MCF 10A (cell line): ENCODE results near the gene COL26A1. TPM values are rescaled to one million over a fixed set of nuclear protein-coding genes. Genes with fewer than 3 reads are reported as not detected.

Source experiments
- BruUV-seq: library from RNA; stranded (reverse); fragments of 400-500 nt; replicated peaks from 2 replicates; lab custom pipeline; 2021; lab: Mats Ljungman, UMichigan
- CTCF ChIA-PET: fragments of 300-600 bp; sonication (Branson Sonifier 250); formaldehyde crosslinking; extraction: SDS; loops from one replicate; lab custom pipeline; 2021; ENCODE audit warnings: antibody characterized with exemption, inconsistent platforms; lab: Yijun Ruan, JAX
- POLR2A ChIA-PET: fragments of 300-600, 350-650 bp; sonication (Branson Sonifier 250); formaldehyde crosslinking; extraction: SDS; loops from one replicate; lab custom pipeline; 2020; ENCODE audit warnings: antibody characterized with exemption, inconsistent platforms; lab: Yijun Ruan, JAX
- DNase-seq: peaks from one replicate; pipeline ENCODE4 v3.0.0-alpha.2; 2018; ENCODE audit not compliant: unreplicated experiment
- H3K27ac Mint-ChIP-seq: one replicate; pipeline ENCODE4 v1.8.0; 2022; ENCODE audit warnings: mild to moderate bottlenecking, low read depth, mixed read lengths; ENCODE audit not compliant: unreplicated experiment
- H3K27me3 Mint-ChIP-seq: one replicate; pipeline ENCODE4 v1.8.0; 2022; ENCODE audit warnings: mixed read lengths; ENCODE audit not compliant: insufficient read depth, unreplicated experiment
- H3K36me3 Mint-ChIP-seq: one replicate; pipeline ENCODE4 v1.8.0; 2022; ENCODE audit warnings: mild to moderate bottlenecking, moderate library complexity, mixed read lengths; ENCODE audit not compliant: insufficient read depth, unreplicated experiment
- H3K4me1 Mint-ChIP-seq: one replicate; pipeline ENCODE4 v1.8.0; 2022; ENCODE audit warnings: mixed read lengths; ENCODE audit not compliant: insufficient read depth, unreplicated experiment
- H3K4me3 Mint-ChIP-seq: one replicate; pipeline ENCODE4 v1.8.0; 2022; ENCODE audit warnings: mild to moderate bottlenecking, moderate library complexity, mixed read lengths; ENCODE audit not compliant: unreplicated experiment
- H3K9me3 Mint-ChIP-seq: one replicate; pipeline ENCODE4 v1.8.0; 2022; ENCODE audit warnings: mixed read lengths; ENCODE audit not compliant: unreplicated experiment
- CTCF ChIP-seq: fragments of 200-600 bp; IDR thresholded peaks from one replicate; pipeline ENCODE4 v1.8.0; 2022; ENCODE audit warnings: antibody characterized with exemption, mild to moderate bottlenecking; ENCODE audit not compliant: unreplicated experiment
- intact Hi-C: fragments of 100-400 bp; cut with micrococcal nuclease; formaldehyde crosslinking; loops from 2 replicates; pipeline ENCODE4 v1.14.1; 2022
- total RNA-seq: library from RNA; stranded (reverse); gene quantifications from 2 replicates; pipeline ENCODE4 v1.2.3, GENCODE V29; 2022

The COL26A1 gene
- total RNA-seq, 1 experiment from 2014 or later: not detected

GRCh38 chr7:101420436-101420835 lies 57.8 kb downstream of the COL26A1 start:
- TF ChIP-seq CTCF: no peak
- DNase-seq: peak; percentile 9
- peaks cover 38% of the 10 kb centered on the region for H3K27me3 Mint-ChIP-seq
- H3K4me3 Mint-ChIP-seq: no peak overlapping the region
- H3K4me1 Mint-ChIP-seq: no peaks in the 10 kb centered on the region
- CTCF ChIA-PET: no interaction called here
- BruUV-seq: no TSS peak
- POLR2A ChIA-PET: interaction anchor here (0.7 kb wide), 1 partner anchor 726 kb away, joined by 3 read pairs; no protein-coding TSS in a partner anchor
- no peaks in the 10 kb centered on the region for H3K9me3 Mint-ChIP-seq
- H3K27ac Mint-ChIP-seq: no peak overlapping the region
- peaks cover 6% of the 10 kb centered on the region for H3K36me3 Mint-ChIP-seq
- intact Hi-C loops: no loop called here

- CTCF ChIA-PET: interaction anchor here (0.6 to 1.4 kb wide), 3 partner anchors 12 to 455 kb away, joined by 4 to 6 read pairs (median 5); no protein-coding TSS in a partner anchor
- no peaks in the 10 kb centered on the region for H3K9me3 Mint-ChIP-seq
- peaks cover 6% of the 10 kb centered on the region for H3K36me3 Mint-ChIP-seq
- no peak overlapping the region for H3K27ac Mint-ChIP-seq
- POLR2A ChIA-PET: interaction anchor here (0.6 kb wide), 1 partner anchor 10 kb away, joined by 3 read pairs; no protein-coding TSS in a partner anchor
- no peak for DNase-seq
- no TSS peak for BruUV-seq
- TF ChIP-seq CTCF: no peak
- peaks cover 18% of the 10 kb centered on the region for H3K27me3 Mint-ChIP-seq
- no peak overlapping the region for H3K4me3 Mint-ChIP-seq
- intact Hi-C loops: no loop called here
- H3K4me1 Mint-ChIP-seq: no peaks in the 10 kb centered on the region
Measured at GRCh38 chr7:101422356-101423195, 59.9 kb downstream of the COL26A1 start.

- POLR2A ChIA-PET: no interaction called here
- H3K9me3 Mint-ChIP-seq: no peaks in the 10 kb centered on the region
- H3K27me3 Mint-ChIP-seq: peaks cover 7% of the 10 kb centered on the region
- CTCF ChIA-PET: interaction anchor here (1.3 to 1.5 kb wide), 3 partner anchors 12 to 62 kb away, joined by 4 to 8 read pairs (median 4); no protein-coding TSS in a partner anchor
- DNase-seq: peak; percentile 64
- BruUV-seq: no TSS peak
- H3K27ac Mint-ChIP-seq: no peak overlapping the region
- no peak overlapping the region for H3K4me3 Mint-ChIP-seq
- no peaks in the 10 kb centered on the region for H3K4me1 Mint-ChIP-seq
- intact Hi-C loops: no loop called here
- TF ChIP-seq CTCF: no peak
- H3K36me3 Mint-ChIP-seq: peaks cover 11% of the 10 kb centered on the region
Measured at GRCh38 chr7:101426303-101427011, 63.8 kb downstream of the COL26A1 start.
